Hematopoietic multipotent progenitor cell treated with erythropoietin and hydrocortisone succinate and interleukin-3 and kit ligand, for 17 days (in vitro differentiated cells): Measurements from ENCODE around the gene RASSF6.
"Not testable (repeated sequence)": the region's sequence is repeated elsewhere in the genome, so short reads cannot be mapped to it uniquely, and the experiment has no call there.

Experiments
- DNase-seq: peaks from one replicate; pipeline ENCODE4 v3.0.0-alpha.2; 2015; ENCODE audit warnings: low spot score

RASSF6 gene

GRCh38 chr4:73612032-73612431, 8.2 kb downstream of the RASSF6 start:
- DNase-seq, result no peak

- no peak for DNase-seq
Observed at GRCh38 chr4:73609706-73610105, 10.5 kb downstream of the RASSF6 start.

- no peak for DNase-seq
Observed at GRCh38 chr4:73608689-73609594, 11.3 kb downstream of the RASSF6 start.

GRCh38 chr4:73607375-73608033, 12.7 kb downstream of the RASSF6 start:
- no peak for DNase-seq

GRCh38 chr4:73606465-73606974, 13.7 kb downstream of the RASSF6 start:
- DNase-seq, result no peak

- no peak for DNase-seq
Observed at GRCh38 chr4:73603854-73604584, 16.2 kb downstream of the RASSF6 start.

GRCh38 chr4:73603271-73603710, 16.9 kb downstream of the RASSF6 start:
- DNase-seq, result no peak

GRCh38 chr4:73600954-73601353, 19.3 kb downstream of the RASSF6 start:
- no peak for DNase-seq

- no peak for DNase-seq
Observed at GRCh38 chr4:73599182-73599581, 21.1 kb downstream of the RASSF6 start.

- no peak for DNase-seq
Observed at GRCh38 chr4:73597594-73597993, 22.6 kb downstream of the RASSF6 start.

GRCh38 chr4:73597183-73597582, 23.1 kb downstream of the RASSF6 start:
- DNase-seq, result not testable (repeated sequence)

GRCh38 chr4:73596001-73596400, 24.2 kb downstream of the RASSF6 start:
- no peak for DNase-seq

- no peak for DNase-seq
Observed at GRCh38 chr4:73593631-73594241, 26.5 kb downstream of the RASSF6 start.

GRCh38 chr4:73589887-73590801, 30.1 kb downstream of the RASSF6 start:
- DNase-seq, result no peak

- DNase-seq, result no peak
Observed at GRCh38 chr4:73589261-73589847, 30.9 kb downstream of the RASSF6 start.

GRCh38 chr4:73588613-73589012, 31.6 kb downstream of the RASSF6 start:
- no peak for DNase-seq

GRCh38 chr4:73586666-73587065, 33.6 kb downstream of the RASSF6 start:
- no peak for DNase-seq

- DNase-seq, result no peak
Observed at GRCh38 chr4:73586040-73586439, 34.2 kb downstream of the RASSF6 start.

GRCh38 chr4:73585345-73585744, 34.9 kb downstream of the RASSF6 start:
- DNase-seq, result no peak

- DNase-seq, result no peak
Observed at GRCh38 chr4:73583666-73584065, 36.6 kb downstream of the RASSF6 start.
